H1 (cell line): ENCODE measurements around the gene HSPB1. TPM values are rescaled to one million over a fixed set of nuclear protein-coding genes. Genes with fewer than 3 reads are reported as not detected.

ENCODE experiments used
- ASH2L ChIP-seq: fragments of 200-600, 300-600 bp; sonication (generic); IDR thresholded peaks from one replicate; pipeline ENCODE4 v1.7.1; 2017; ENCODE audit warnings: low read length
- CTBP2 ChIP-seq: IDR thresholded peaks from 2 replicates; pipeline ENCODE4 v1.7.0; 2011; ENCODE audit warnings: borderline replicate concordance, mild to moderate bottlenecking, moderate library complexity, mixed read lengths, low read length; ENCODE audit not compliant: insufficient read depth, insufficient read length
- JUN ChIP-seq: IDR thresholded peaks from 2 replicates; pipeline ENCODE4 v1.6.1; 2011; ENCODE audit warnings: low read depth, mild to moderate bottlenecking, improper control_type of control experiment, low read length
- RNF2 ChIP-seq: fragments of 200-900, 300-1000 bp; sonication (generic); IDR thresholded peaks from 2 replicates; pipeline ENCODE4 v1.7.1; 2016; ENCODE audit warnings: borderline replicate concordance, low read depth, mild to moderate bottlenecking, antibody characterized with exemption, low read length; ENCODE audit not compliant: poor library complexity, severe bottlenecking; ENCODE audit errors: missing control alignments
- polyA plus RNA-seq, 7 experiments: library from polyadenylated mRNA; depleted of rRNA in 3 of 7; stranded (reverse) in 5 of 7; unstranded in 2 of 7; fragments of >200 nt in 5 of 7; fragments of 200-250 nt in 2 of 7; gene quantifications; 1 replicate in 5 of 7; 2 replicates in 1 of 7; 4 replicates in 1 of 7; pipeline versions ENCODE4 v1.2.1 to v1.2.3, GENCODE V29; 2011 to 2013; ENCODE audit warnings: missing spikeins in 2 of 7, mixed read lengths in 2 of 7
- total RNA-seq: library from RNA; stranded (reverse); fragmentation: NEBNext Ultra II Directional; extraction: Animal tissue kit (Norgen Biotek cat#: 25700); gene quantifications from 2 replicates; pipeline ENCODE4 v1.2.1, GENCODE V29; 2021

The HSPB1 gene
- total and polyA plus RNA-seq, 2 of the 8 experiments (the other 6 are each of a cell fraction or from before 2014, with no cell fraction given), result 165 to 254 TPM

GRCh38 chr7:76281006-76281705 lies 21.3 kb upstream of the HSPB1 start (continued):
- TF ChIP-seq RNF2 (no peak), ASH2L (peak; percentile 64), CTBP2 (no peak), JUN (no peak)
- TF ChIP-seq, all 59 proteins: peak for 4
